Endodermal cell (in vitro differentiated cells): ENCODE results near the gene TMEM14B. TPM values are rescaled to one million over a fixed set of nuclear protein-coding genes. Genes with fewer than 3 reads are reported as not detected.

Experiments used
- DNase-seq: peaks from one replicate; pipeline ENCODE4 v3.0.0-alpha.2; 2017
- H3K27ac ChIP-seq: 2 replicates; pipeline ENCODE4 v1.5.1; 2013; ENCODE audit warnings: mild to moderate bottlenecking, low read depth, low read length, moderate library complexity
- H3K27me3 ChIP-seq: 2 replicates; pipeline ENCODE4 v1.6.1; 2013; ENCODE audit warnings: mild to moderate bottlenecking, low read length, moderate library complexity; ENCODE audit not compliant: insufficient read depth, control insufficient read depth, poor library complexity, severe bottlenecking
- H3K36me3 ChIP-seq: 2 replicates; pipeline ENCODE4 v1.7.0; 2013; ENCODE audit warnings: mild to moderate bottlenecking, low read length, moderate library complexity; ENCODE audit not compliant: control insufficient read depth, insufficient read depth
- H3K4me1 ChIP-seq: one replicate; pipeline ENCODE4 v1.7.0; 2013; ENCODE audit warnings: low read length; ENCODE audit not compliant: control insufficient read depth, insufficient read depth
- H3K4me3 ChIP-seq: 2 replicates; pipeline ENCODE4 v1.5.1; 2013; ENCODE audit warnings: mild to moderate bottlenecking, low read length, moderate library complexity
- H3K9ac ChIP-seq: 2 replicates; pipeline ENCODE4 v1.6.1; 2013; ENCODE audit warnings: mild to moderate bottlenecking, low read length, moderate library complexity; ENCODE audit not compliant: poor library complexity, severe bottlenecking; ENCODE audit errors: extremely low read depth
- H3K9me3 ChIP-seq: 2 replicates; pipeline ENCODE4 v1.6.1; 2013; ENCODE audit warnings: mild to moderate bottlenecking, low read length, moderate library complexity; ENCODE audit not compliant: control insufficient read depth
- H3K27ac Mint-ChIP-seq: 2 replicates; pipeline ENCODE4 v1.8.0; 2020; ENCODE audit warnings: mixed read lengths
- H3K27me3 Mint-ChIP-seq: 2 replicates; pipeline ENCODE4 v1.8.0; 2021; ENCODE audit warnings: mild to moderate bottlenecking, mixed read lengths; ENCODE audit not compliant: insufficient read depth
- H3K36me3 Mint-ChIP-seq: 2 replicates; pipeline ENCODE4 v1.8.0; 2020; ENCODE audit warnings: low read depth, mixed read lengths
- H3K4me1 Mint-ChIP-seq: 2 replicates; pipeline ENCODE4 v1.8.0; 2020; ENCODE audit warnings: mixed read lengths
- H3K4me3 Mint-ChIP-seq: 2 replicates; pipeline ENCODE4 v1.8.0; 2020; ENCODE audit warnings: mild to moderate bottlenecking, moderate library complexity, mixed read lengths
- H3K9me3 Mint-ChIP-seq: 2 replicates; pipeline ENCODE4 v1.8.0; 2020; ENCODE audit warnings: mild to moderate bottlenecking, mixed read lengths
- WGBS, 2 experiments: methylation state at CpG; one replicate each; pipeline versions ENCODE4 v1.1.5 to v1.1.7; 2013; ENCODE audit warnings: missing lambda C conversion rate in 2 of 2, mixed read lengths in 1 of 2; ENCODE audit not compliant: insufficient coverage in 1 of 2, insufficient read length in 1 of 2; 5-methylcytosine and 5-hydroxymethylcytosine counted together
- long read RNA-seq, 4 experiments: library from polyadenylated mRNA in 2 of 4; library from RNA in 1 of 4; library from capped mRNA in 1 of 4; stranded (forward) in 3 of 4; unstranded in 1 of 4; transcript quantifications; one replicate each; pipeline ENCODE4 v2.0.0, GENCODE V29; 2020 to 2021; ENCODE audit warnings: inconsistent platforms in 1 of 4
- polyA plus RNA-seq, 2 experiments: library from polyadenylated mRNA; stranded (reverse); fragments of 50-300 nt; gene quantifications; one replicate each; pipeline ENCODE4 v1.2.3, GENCODE V29; 2013
- total RNA-seq, 2 donors: library from RNA; stranded (reverse); fragmentation: NEBNext Ultra II Directional in 1 of 2; extraction: Animal tissue kit (Norgen Biotek cat#: 25700) in 1 of 2; gene quantifications; 2 replicates in 1 of 2; 3 replicates in 1 of 2; pipeline ENCODE4 v1.2.1, GENCODE V29; 2021
- TF ChIP-seq, protein P1 (sequence below): fragments of 200-600 bp; sonication (generic); conservative IDR thresholded peaks from 2 replicates; pipeline ENCODE4 v1.5.0; 2021; ENCODE audit warnings: antibody characterized with exemption, mild to moderate bottlenecking

Gene TMEM14B
- 100 to 1,000 TPM; 165 to 242 TPM for total RNA-seq
- polyA plus RNA-seq (2013, experiment 1 of 2), result 111 TPM
- 120 TPM for polyA plus RNA-seq (2013, experiment 2 of 2)
- long read RNA-seq, experiment 1, transcript TMEM14B-201 (5 exons, 787 nt), result minor isoform, 7 of 185 reads
- long read RNA-seq, experiment 1, transcript TMEM14B-202 (6 exons, 975 nt), result major isoform, 120 of 185 reads
- long read RNA-seq, experiment 1, partial matches to known transcripts, result 17 of 185 reads
- long read RNA-seq, experiment 1, other reads (novel, unspliced or antisense), result 39 of 185 reads
- long read RNA-seq, experiment 2, transcript TMEM14B-201 (5 exons, 787 nt), result minor isoform, 10 of 227 reads
- long read RNA-seq, experiment 2, transcript TMEM14B-205 (5 exons, 502 nt), result minor isoform, 5 of 227 reads
- long read RNA-seq, experiment 2, transcript TMEM14B-202 (6 exons, 975 nt), result major isoform, 156 of 227 reads
- long read RNA-seq, experiment 2, partial matches to known transcripts, result 9 of 227 reads
- long read RNA-seq, experiment 2, other reads (novel, unspliced or antisense), result 39 of 227 reads
- long read RNA-seq, experiment 3, transcript TMEM14B-201 (5 exons, 787 nt), result minor isoform, 8 of 166 reads
- long read RNA-seq, experiment 3, transcript TMEM14B-212 (5 exons, 992 nt), result minor isoform, 11 of 166 reads
- long read RNA-seq, experiment 3, transcript TMEM14B-202 (6 exons, 975 nt), result major isoform, 133 of 166 reads
- long read RNA-seq, experiment 3, partial matches to known transcripts, result 4 of 166 reads
- long read RNA-seq, experiment 3, other reads (novel, unspliced or antisense), result 9 of 166 reads
- long read RNA-seq, experiment 4, transcript TMEM14B-212 (5 exons, 992 nt), result minor isoform, 11 of 1,299 reads
- long read RNA-seq, experiment 4, transcript TMEM14B-202 (6 exons, 975 nt), result major isoform, 1,147 of 1,299 reads
- long read RNA-seq, experiment 4, transcript TMEM14B-201 (5 exons, 787 nt), result minor isoform, 48 of 1,299 reads
- long read RNA-seq, experiment 4, partial matches to known transcripts, result 23 of 1,299 reads
- long read RNA-seq, experiment 4, other reads (novel, unspliced or antisense), result 61 of 1,299 reads

DNA sequence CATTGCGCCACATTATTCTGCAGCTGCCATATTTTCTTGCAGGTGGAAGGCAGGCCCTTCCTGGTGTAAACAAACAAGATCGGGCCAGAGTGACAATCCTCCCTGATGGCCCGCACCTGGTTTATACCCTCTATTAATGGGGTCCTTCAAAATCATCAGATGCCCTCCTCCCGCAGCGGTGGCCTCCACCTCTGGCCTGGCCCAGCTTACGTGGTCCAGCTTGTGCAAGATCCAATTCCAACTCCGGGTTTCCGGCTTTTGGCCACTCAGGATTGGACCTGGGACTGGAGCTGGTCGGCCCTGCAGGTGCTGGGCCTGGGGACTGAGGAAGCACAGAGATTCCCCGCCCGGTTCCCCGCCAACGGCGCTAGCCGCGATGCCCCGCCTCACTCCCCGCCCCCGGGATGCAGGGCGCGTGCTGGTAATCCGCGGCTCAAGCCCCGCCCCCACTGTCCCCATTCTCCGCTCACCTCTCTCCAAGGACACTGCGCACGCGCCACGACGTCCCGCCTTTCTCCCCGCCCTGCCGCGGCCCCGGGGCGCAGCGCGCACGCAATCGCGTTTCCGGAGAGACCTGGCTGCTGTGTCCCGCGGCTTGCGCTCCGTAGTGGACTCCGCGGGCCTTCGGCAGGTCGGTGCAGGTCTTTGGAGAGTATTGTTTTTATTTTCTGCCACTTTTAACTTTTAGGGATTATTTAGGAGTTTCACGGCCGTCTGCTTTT is at the start of gene TMEM14B:
TSS of gene TMEM14B (plus strand) at position 555 of the 722 bp plus-strand sequence. CDS start 1,441 bp downstream, outside the sequence.
- Mint-ChIP-seq H3K27ac (peak within 1 kb of the TSS; percentile 97), H3K9me3 (no peaks in the 10 kb centered on the region), H3K27me3 (no peaks in the 10 kb centered on the region), H3K36me3 (peaks cover 22% of the 10 kb centered on the region), H3K4me1 (peaks cover 60% of the 10 kb centered on the region), H3K4me3 (peak within 1 kb of the TSS; percentile 95)
- DNase-seq, result peak; percentile 100
- peaks cover 21% of the 10 kb centered on the region for H3K36me3 ChIP-seq
- H3K27ac ChIP-seq, result peak within 1 kb of the TSS; percentile 11
- H3K4me1 ChIP-seq, result peaks cover 18% of the 10 kb centered on the region
- peak within 1 kb of the TSS; percentile 93 for H3K9ac ChIP-seq
- peak within 1 kb of the TSS; percentile 87 for H3K4me3 ChIP-seq
- H3K27me3 ChIP-seq, result no peaks in the 10 kb centered on the region
- TF ChIP-seq, protein P1, sequence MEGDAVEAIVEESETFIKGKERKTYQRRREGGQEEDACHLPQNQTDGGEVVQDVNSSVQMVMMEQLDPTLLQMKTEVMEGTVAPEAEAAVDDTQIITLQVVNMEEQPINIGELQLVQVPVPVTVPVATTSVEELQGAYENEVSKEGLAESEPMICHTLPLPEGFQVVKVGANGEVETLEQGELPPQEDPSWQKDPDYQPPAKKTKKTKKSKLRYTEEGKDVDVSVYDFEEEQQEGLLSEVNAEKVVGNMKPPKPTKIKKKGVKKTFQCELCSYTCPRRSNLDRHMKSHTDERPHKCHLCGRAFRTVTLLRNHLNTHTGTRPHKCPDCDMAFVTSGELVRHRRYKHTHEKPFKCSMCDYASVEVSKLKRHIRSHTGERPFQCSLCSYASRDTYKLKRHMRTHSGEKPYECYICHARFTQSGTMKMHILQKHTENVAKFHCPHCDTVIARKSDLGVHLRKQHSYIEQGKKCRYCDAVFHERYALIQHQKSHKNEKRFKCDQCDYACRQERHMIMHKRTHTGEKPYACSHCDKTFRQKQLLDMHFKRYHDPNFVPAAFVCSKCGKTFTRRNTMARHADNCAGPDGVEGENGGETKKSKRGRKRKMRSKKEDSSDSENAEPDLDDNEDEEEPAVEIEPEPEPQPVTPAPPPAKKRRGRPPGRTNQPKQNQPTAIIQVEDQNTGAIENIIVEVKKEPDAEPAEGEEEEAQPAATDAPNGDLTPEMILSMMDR, result no peak
- H3K9me3 ChIP-seq, result no peaks in the 10 kb centered on the region
- 4 to 15% methylated on average over 11 to 52 of the region's 52 CpGs for WGBS, 2 experiments

DNA sequence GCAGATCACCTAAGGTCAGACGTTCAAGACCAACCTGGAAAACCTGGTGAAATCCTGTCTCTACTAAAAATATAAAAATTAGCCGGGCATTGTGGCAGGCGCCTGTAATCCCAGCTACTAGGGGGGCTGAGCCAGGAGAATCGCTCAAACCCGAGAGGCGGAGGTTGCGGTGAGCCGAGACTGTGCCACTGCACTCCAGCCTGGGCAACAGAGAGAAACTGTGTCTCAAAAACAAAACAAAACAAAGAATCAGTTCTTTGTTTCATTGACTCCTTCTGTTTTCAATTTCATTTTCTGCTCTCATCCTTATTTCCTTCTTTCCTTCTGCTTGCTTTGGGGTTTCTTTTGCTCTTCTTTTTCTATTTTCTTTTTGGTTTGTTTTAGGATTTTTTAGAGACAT is 33.6 kb upstream of the TMEM14B start:
- Histone ChIP-seq H3K27ac (no peak overlapping the region), H3K9ac (no peak overlapping the region), H3K36me3 (peaks cover 15% of the 10 kb centered on the region), H3K9me3 (peaks cover 14% of the 10 kb centered on the region), H3K4me1 (no peaks in the 10 kb centered on the region), H3K4me3 (no peak overlapping the region), H3K27me3 (no peaks in the 10 kb centered on the region)
- Mint-ChIP-seq H3K4me1 (no peaks in the 10 kb centered on the region), H3K27ac (no peak overlapping the region), H3K9me3 (peaks cover 11% of the 10 kb centered on the region), H3K4me3 (no peak overlapping the region), H3K27me3 (no peaks in the 10 kb centered on the region), H3K36me3 (peaks cover 12% of the 10 kb centered on the region)
- TF ChIP-seq, protein P1, result no peak
- no peak for DNase-seq
- whole genome bisulfite sequencing, 2 experiments, result 84 to 91% methylated on average over 6 to 8 of the region's 8 CpGs
